ENCODE data around the gene NPVF. TPM values are rescaled to one million over a fixed set of nuclear protein-coding genes. Genes with fewer than 3 reads are reported as not detected.

Gene NPVF
- total and polyA plus RNA-seq, 2 of the 4 experiments (the other 2 are of a cell fraction) = not detected

- H2BK15ac ChIP-seq (ENCODE audit: low read depth, low read length) = no peak overlapping the region
- no peak overlapping the region for H3K4me2 ChIP-seq (ENCODE audit: low read depth, low read length)
- no peak overlapping the region for H3K14ac ChIP-seq (replicated peaks; ENCODE audit: low read depth, low read length)
- H3K9me1 ChIP-seq (ENCODE audit: insufficient read depth, low read length) = no peaks in the 10 kb centered on the region
- H2AFZ ChIP-seq (replicated peaks; ENCODE audit: low read length, poor library complexity) = no peak overlapping the region
- no peaks in the 10 kb centered on the region for H4K20me1 ChIP-seq (ENCODE audit: insufficient read depth, low read length)
- ChIA-PET POLR2A (ENCODE audit: unreplicated experiment) (no interaction called here), CTCF (no interaction called here)
- H4K8ac ChIP-seq (ENCODE audit: low read depth in 2 of 2, low read length in 2 of 2) = no peak overlapping the region
- no peak overlapping the region for H3K18ac ChIP-seq (ENCODE audit: low read depth, low read length)
- H2BK20ac ChIP-seq (ENCODE audit: low read depth, low read length) = no peak overlapping the region
- no peaks in the 10 kb centered on the region for H3K79me1 ChIP-seq (ENCODE audit: low read depth in 1 of 2, low read length in 2 of 2)
- no peak overlapping the region for H3K27ac ChIP-seq (ENCODE audit: insufficient read depth, low read length)
- no peak overlapping the region for H3K4ac ChIP-seq (ENCODE audit: low read depth, low read length)
- no peak overlapping the region for H4K91ac ChIP-seq (ENCODE audit: insufficient read depth, low read depth, low read length)
- 17% methylated on average over 1 of the region's 5 CpGs; no CpG with 5 or more reads in 1 of the 2 experiments for WGBS, 2 experiments (ENCODE audit: extremely low coverage in 2 of 2, insufficient read length in 1 of 2)
- H3K36me3 ChIP-seq (ENCODE audit: control insufficient read depth, insufficient read depth, low read length) = no peaks in the 10 kb centered on the region
- in situ Hi-C loops (cut with MboI; ENCODE audit: low sequenced_read_pairs) (no loop called here), dilution Hi-C loops (cut with HindIII; ENCODE audit: low sequenced_read_pairs, unreplicated experiment) (no loop called here), intact Hi-C loops (cut with micrococcal nuclease) (no loop called here)
- H3K9ac ChIP-seq (ENCODE audit: low read depth, low read length) = no peak overlapping the region
- H3K23ac ChIP-seq (ENCODE audit: low read depth, low read length) = no peak overlapping the region
- ATAC-seq (ENCODE audit: low read depth) = no peak
- H2BK5ac ChIP-seq (ENCODE audit: low read depth, low read length, poor library complexity, severe bottlenecking) = no peak overlapping the region
- no peaks in the 10 kb centered on the region for H3K9me3 ChIP-seq (ENCODE audit: control insufficient read depth, insufficient read depth, low read length)
- no peaks in the 10 kb centered on the region for H3K4me1 ChIP-seq (ENCODE audit: control insufficient read depth, insufficient read depth, low read length)
- TF ChIP-seq CTCF (conservative IDR thresholded peaks at IDR 0.05; ENCODE audit: low read depth, low read length) = no peak
- no peak for TF ChIP-seq USF2 (IDR thresholded peaks at IDR 0.05; ENCODE audit: low read depth, low read length)
- no peak for TF ChIP-seq POLR2A (IDR thresholded peaks at IDR 0.05; ENCODE audit: low read depth, low read length)
- TF ChIP-seq NFE2L2 (IDR thresholded peaks at IDR 0.05; ENCODE audit: low read depth, low read length) = no peak
- TF ChIP-seq MAFK (IDR thresholded peaks at IDR 0.05; ENCODE audit: low read depth, low read length) = no peak
- H3K27me3 ChIP-seq (ENCODE audit: control insufficient read depth, insufficient read depth, low read length) = peaks cover 7% of the 10 kb centered on the region
- DNase-seq = no peak
- H4K5ac ChIP-seq (ENCODE audit: low read depth, low read length) = no peak overlapping the region
- H2BK120ac ChIP-seq (ENCODE audit: low read depth, low read length) = no peak overlapping the region
- H3K56ac ChIP-seq (ENCODE audit: extremely low read depth, insufficient read depth, low read length) = no peak overlapping the region
- H2AK9ac ChIP-seq (replicated peaks; ENCODE audit: low read depth, low read length, poor library complexity) = no peak overlapping the region
- BruUV-seq (replicated peaks) = no TSS peak
- no peak overlapping the region for H3K4me3 ChIP-seq (ENCODE audit: insufficient read depth, low read depth, low read length)
- H2AK5ac ChIP-seq (ENCODE audit: low read depth, low read length) = no peak overlapping the region
Observed at GRCh38 chr7:25222666-25223065, 5.6 kb downstream of the NPVF start.

Measured in IMR-90 (cell line).